K562 (cell line): ENCODE data around the gene BRAT1.

Experiments used
- ASH1L ChIP-seq: fragments of 450-650 bp; IDR thresholded peaks from 2 replicates; pipeline ENCODE4 v1.6.1; 2018; ENCODE audit warnings: borderline replicate concordance, mild to moderate bottlenecking, low read depth; ENCODE audit not compliant: partially characterized antibody
- CAMTA2 ChIP-seq: fragments of 250-450 bp; sonication (Bioruptor Pico); conservative IDR thresholded peaks from 2 replicates; pipeline ENCODE4 v1.5.1; 2022
- CREB1 ChIP-seq, 2 experiments: sonication (generic) in 1 of 2; formaldehyde crosslinking in 1 of 2; IDR thresholded peaks; 2 replicates each; pipeline versions ENCODE4 v1.6.1 to v1.8.0; 2012 to 2022; ENCODE audit warnings: inconsistent platforms in 1 of 2, mild to moderate bottlenecking in 1 of 2, missing genetic modification reagents in 1 of 2, moderate library complexity in 1 of 2
- KDM4B ChIP-seq, 2 experiments: fragments of 450-650 bp in 1 of 2; sonication (generic) in 1 of 2; IDR thresholded peaks; 2 replicates each; pipeline ENCODE4 v1.6.1; 2016 to 2017; ENCODE audit warnings: borderline replicate concordance in 2 of 2, antibody characterized with exemption in 1 of 2, low read depth in 1 of 2, mild to moderate bottlenecking in 1 of 2
- KLF1 ChIP-seq: fragments of 450-650 bp; IDR thresholded peaks from 2 replicates; pipeline ENCODE4 v1.6.1; 2016; ENCODE audit warnings: missing genetic modification characterization, missing compliant biosample characterization
- THRA ChIP-seq: fragments of 450-650 bp; IDR thresholded peaks from 2 replicates; pipeline ENCODE4 v1.6.1; 2017; ENCODE audit warnings: mild to moderate bottlenecking, moderate library complexity
- USF2 ChIP-seq: sonication (generic); formaldehyde crosslinking; IDR thresholded peaks from 2 replicates; pipeline ENCODE4 v1.5.0; 2020; ENCODE audit warnings: missing genetic modification reagents
- ZNF12 ChIP-seq: sonication (generic); formaldehyde crosslinking; IDR thresholded peaks from 2 replicates; pipeline ENCODE4 v1.4.0; 2020; ENCODE audit warnings: mild to moderate bottlenecking, missing genetic modification reagents
- TF ChIP-seq, protein P1 (sequence below), 2 experiments: fragments of 450-650 bp; IDR thresholded peaks; 2 replicates each; pipeline ENCODE4 v1.6.1; 2016; ENCODE audit warnings: mild to moderate bottlenecking in 2 of 2, borderline replicate concordance in 1 of 2, low read depth in 1 of 2, moderate library complexity in 1 of 2

DNA sequence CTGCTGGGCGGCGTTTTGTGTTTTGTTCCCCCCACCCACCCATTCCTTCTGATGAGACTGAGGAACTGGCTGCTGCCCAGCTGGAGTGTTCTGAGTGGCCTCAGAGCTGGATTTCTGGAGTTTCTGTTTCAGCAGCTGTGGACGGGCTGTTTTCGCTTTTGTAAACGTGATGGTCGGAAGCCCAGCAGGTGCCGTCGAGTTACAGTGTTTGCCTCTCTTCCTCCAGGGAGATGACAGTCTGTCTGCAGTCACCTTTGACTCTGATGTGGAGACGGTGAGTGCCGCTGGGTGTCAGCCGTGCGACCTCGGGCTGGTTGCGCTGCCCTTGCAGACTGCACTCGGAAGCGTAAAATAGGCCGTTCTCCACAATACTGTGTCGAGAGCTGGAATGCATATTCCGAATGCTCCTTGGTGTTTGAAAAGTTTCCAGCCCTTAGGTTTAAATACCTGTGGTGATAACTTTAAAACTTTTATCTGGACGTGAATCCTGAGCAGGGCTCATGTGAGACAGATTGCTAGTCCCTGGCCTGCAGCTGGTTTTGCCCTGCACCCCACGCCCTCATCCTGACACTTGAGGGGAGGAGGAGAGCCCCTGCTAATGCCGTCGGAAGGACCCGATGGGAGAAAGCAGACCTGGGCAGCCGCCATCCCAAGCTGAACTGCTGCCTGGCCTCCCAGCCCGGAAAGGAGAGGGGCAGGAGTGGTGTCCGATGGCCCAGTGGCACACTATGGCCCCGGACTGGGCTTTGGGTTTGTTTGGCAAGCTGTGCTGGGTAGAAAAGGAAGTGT lies 11.8 kb upstream of the BRAT1 start:
- TF ChIP-seq USF2 (CRISPR knock-in tag) (no peak), KLF1 (tag) (no peak), KDM4B (IDR thresholded peaks at IDR 0.05; ENCODE audit: borderline replicate concordance in 2 of 2, low read depth in 1 of 2) (no peak), ASH1L (no peak), CAMTA2 (CRISPR knock-in tag) (no peak), THRA (no peak), CREB1 (IDR thresholded peaks at IDR 0.05) (no peak), CREB1 (CRISPR knock-in tag; IDR thresholded peaks at IDR 0.05) (no peak), ZNF12 (CRISPR knock-in tag) (no peak)
- TF ChIP-seq, protein P1, sequence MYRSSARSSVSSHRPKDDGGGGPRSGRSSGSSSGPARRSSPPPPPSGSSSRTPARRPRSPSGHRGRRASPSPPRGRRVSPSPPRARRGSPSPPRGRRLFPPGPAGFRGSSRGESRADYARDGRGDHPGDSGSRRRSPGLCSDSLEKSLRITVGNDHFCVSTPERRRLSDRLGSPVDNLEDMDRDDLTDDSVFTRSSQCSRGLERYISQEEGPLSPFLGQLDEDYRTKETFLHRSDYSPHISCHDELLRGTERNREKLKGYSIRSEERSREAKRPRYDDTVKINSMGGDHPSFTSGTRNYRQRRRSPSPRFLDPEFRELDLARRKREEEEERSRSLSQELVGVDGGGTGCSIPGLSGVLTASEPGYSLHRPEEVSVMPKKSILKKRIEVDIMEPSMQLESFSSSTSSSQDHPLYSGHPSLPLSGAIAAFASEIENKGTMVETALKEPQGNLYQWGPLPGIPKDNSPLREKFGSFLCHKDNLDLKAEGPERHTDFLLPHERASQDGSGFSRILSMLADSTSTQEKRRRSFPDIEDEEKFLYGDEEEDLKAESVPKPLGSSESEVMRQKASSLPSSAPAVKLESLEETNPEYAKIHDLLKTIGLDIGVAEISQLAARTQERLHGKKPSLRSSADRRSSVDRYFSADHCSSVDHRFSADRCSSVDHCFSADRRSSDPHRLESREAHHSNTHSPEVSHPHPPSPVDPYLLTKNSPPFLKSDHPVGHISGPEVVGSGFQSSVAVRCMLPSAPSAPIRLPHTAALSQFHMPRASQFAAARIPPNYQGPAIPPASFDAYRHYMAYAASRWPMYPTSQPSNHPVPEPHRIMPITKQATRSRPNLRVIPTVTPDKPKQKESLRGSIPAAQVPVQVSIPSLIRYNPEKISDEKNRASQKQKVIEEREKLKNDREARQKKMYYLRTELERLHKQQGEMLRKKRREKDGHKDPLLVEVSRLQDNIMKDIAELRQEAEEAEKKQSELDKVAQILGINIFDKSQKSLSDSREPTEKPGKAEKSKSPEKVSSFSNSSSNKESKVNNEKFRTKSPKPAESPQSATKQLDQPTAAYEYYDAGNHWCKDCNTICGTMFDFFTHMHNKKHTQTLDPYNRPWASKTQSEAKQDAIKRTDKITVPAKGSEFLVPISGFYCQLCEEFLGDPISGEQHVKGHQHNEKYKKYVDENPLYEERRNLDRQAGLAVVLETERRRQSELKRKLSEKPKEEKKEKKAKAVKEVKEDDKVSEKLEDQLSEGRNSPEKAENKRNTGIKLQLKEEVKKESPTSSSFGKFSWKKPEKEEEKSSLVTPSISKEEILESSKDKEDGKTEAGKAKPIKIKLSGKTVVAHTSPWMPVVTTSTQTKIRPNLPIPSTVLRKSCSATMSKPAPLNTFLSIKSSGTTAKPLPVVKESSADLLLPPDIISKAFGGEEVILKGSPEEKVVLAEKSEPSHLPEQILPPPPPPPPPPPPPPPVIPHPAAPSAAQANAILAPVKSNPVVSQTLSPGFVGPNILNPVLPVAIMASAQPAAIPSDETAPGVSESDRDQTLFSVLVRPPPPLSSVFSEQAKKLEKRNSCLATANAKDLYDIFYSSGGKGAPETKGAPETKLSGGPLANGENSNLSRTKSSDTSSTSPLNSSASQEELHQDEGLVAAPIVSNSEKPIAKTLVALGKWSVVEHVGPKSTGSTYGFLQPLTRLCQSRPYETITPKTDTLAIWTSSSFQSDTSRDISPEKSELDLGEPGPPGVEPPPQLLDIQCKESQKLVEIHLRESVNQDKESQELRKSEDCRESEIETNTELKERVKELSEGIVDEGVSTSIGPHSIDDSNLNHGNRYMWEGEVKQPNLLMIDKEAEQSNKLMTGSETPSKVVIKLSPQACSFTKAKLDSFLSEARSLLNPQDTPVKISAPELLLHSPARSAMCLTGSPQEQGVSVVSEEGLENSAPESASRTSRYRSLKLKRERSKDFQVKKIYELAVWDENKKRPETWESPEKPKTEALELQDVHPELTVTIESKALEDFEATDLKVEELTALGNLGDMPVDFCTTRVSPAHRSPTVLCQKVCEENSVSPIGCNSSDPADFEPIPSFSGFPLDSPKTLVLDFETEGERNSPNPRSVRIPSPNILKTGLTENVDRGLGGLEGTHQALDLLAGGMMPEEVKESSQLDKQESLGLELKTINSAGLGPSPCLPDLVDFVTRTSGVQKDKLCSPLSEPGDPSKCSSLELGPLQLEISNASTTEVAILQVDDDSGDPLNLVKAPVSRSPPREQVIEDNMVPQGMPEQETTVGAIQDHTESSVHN (IDR thresholded peaks at IDR 0.05; ENCODE audit: borderline replicate concordance in 1 of 2, low read depth in 1 of 2): no peak
